ENCODE data around the gene CA5A. TPM values are rescaled to one million over a fixed set of nuclear protein-coding genes. Genes with fewer than 3 reads are reported as not detected.

CA5A gene
- total and polyA plus RNA-seq, 2 of the 4 experiments (the other 2 are of a cell fraction), result not detected

- peaks cover 50% of the 10 kb centered on the region for H3K27me3 ChIP-seq (ENCODE audit: control insufficient read depth, insufficient read depth, low read length)
- no peak overlapping the region for H3K4me3 ChIP-seq (ENCODE audit: insufficient read depth, low read depth, low read length)
- H3K56ac ChIP-seq (ENCODE audit: extremely low read depth, insufficient read depth, low read length), result no peak overlapping the region
- no peak overlapping the region for H3K18ac ChIP-seq (ENCODE audit: low read depth, low read length)
- no peaks in the 10 kb centered on the region for H3K9me3 ChIP-seq (ENCODE audit: control insufficient read depth, insufficient read depth, low read length)
- ATAC-seq (ENCODE audit: low read depth), result no peak
- no peak overlapping the region for H4K91ac ChIP-seq (ENCODE audit: insufficient read depth, low read depth, low read length)
- H4K8ac ChIP-seq (ENCODE audit: low read depth in 2 of 2, low read length in 2 of 2), result no peak overlapping the region
- CTCF ChIA-PET, result no interaction called here
- DNase-seq, result no peak
- no peaks in the 10 kb centered on the region for H3K4me1 ChIP-seq (ENCODE audit: control insufficient read depth, insufficient read depth, low read length)
- H3K79me1 ChIP-seq (ENCODE audit: low read depth in 1 of 2, low read length in 2 of 2), result no peaks in the 10 kb centered on the region
- no peak overlapping the region for H2BK15ac ChIP-seq (ENCODE audit: low read depth, low read length)
- H2BK5ac ChIP-seq (ENCODE audit: low read depth, low read length, poor library complexity, severe bottlenecking), result no peak overlapping the region
- no peak overlapping the region for H3K4me2 ChIP-seq (ENCODE audit: low read depth, low read length)
- H3K14ac ChIP-seq (replicated peaks; ENCODE audit: low read depth, low read length), result no peak overlapping the region
- dilution Hi-C loops (cut with HindIII; ENCODE audit: low sequenced_read_pairs, unreplicated experiment) (no loop called here), intact Hi-C loops (cut with micrococcal nuclease) (no loop called here), in situ Hi-C loops (cut with MboI; ENCODE audit: low sequenced_read_pairs) (no loop called here)
- BruUV-seq (replicated peaks), result no TSS peak
- H3K4ac ChIP-seq (ENCODE audit: low read depth, low read length), result no peak overlapping the region
- no peak overlapping the region for H3K23ac ChIP-seq (ENCODE audit: low read depth, low read length)
- POLR2A ChIA-PET (ENCODE audit: unreplicated experiment), result no interaction called here
- H4K20me1 ChIP-seq (ENCODE audit: insufficient read depth, low read length), result no peaks in the 10 kb centered on the region
- H3K9ac ChIP-seq (ENCODE audit: low read depth, low read length), result no peak overlapping the region
- no peaks in the 10 kb centered on the region for H3K9me1 ChIP-seq (ENCODE audit: insufficient read depth, low read length)
- no peak overlapping the region for H2BK20ac ChIP-seq (ENCODE audit: low read depth, low read length)
- H2AK9ac ChIP-seq (replicated peaks; ENCODE audit: low read depth, low read length, poor library complexity), result no peak overlapping the region
- H4K5ac ChIP-seq (ENCODE audit: low read depth, low read length), result no peak overlapping the region
- H2AFZ ChIP-seq (replicated peaks; ENCODE audit: low read length, poor library complexity), result no peak overlapping the region
- H3K36me3 ChIP-seq (ENCODE audit: control insufficient read depth, insufficient read depth, low read length), result no peaks in the 10 kb centered on the region
- TF ChIP-seq ELK1 (IDR thresholded peaks at IDR 0.05; ENCODE audit: borderline replicate concordance, low read depth, low read length) (no peak), RFX5 (IDR thresholded peaks at IDR 0.05; ENCODE audit: low read depth, low read length) (no peak), RCOR1 (IDR thresholded peaks at IDR 0.05; ENCODE audit: insufficient replicate concordance, low read length) (no peak), CEBPB (IDR thresholded peaks at IDR 0.05; ENCODE audit: low read depth, low read length) (no peak)
- no peak overlapping the region for H3K27ac ChIP-seq (ENCODE audit: insufficient read depth, low read length)
- H2AK5ac ChIP-seq (ENCODE audit: low read depth, low read length), result no peak overlapping the region
- H2BK120ac ChIP-seq (ENCODE audit: low read depth, low read length), result no peak overlapping the region
- WGBS, 2 experiments (ENCODE audit: extremely low coverage in 2 of 2, insufficient read length in 1 of 2), result 68% methylated on average over 14 of the region's 27 CpGs; no CpG with 5 or more reads in 1 of the 2 experiments
Observed at GRCh38 chr16:87924041-87924810, 12.1 kb downstream of the CA5A start.

All from IMR-90 (cell line).